Activated CD4-positive, CD25-positive, alpha-beta regulatory T cell treated with anti-CD3 and anti-CD28 coated beads, Interleukin-2, amount 50 U/mL, for 24 hours (primary cell): ENCODE results near the gene PROC.
"Not testable (repeated sequence)": the region's sequence is repeated elsewhere in the genome, so short reads cannot be mapped to it uniquely, and the experiment has no call there.

ENCODE experiments used
- ATAC-seq, 2 donors: fragments of 150-1000 bp; cut with Tn5 transposase; one replicate each; pipeline ENCODE4 v1.10.0; 2021; ENCODE audit warnings: mild to moderate bottlenecking in 1 of 2, moderate library complexity in 1 of 2

The PROC gene

DNA sequence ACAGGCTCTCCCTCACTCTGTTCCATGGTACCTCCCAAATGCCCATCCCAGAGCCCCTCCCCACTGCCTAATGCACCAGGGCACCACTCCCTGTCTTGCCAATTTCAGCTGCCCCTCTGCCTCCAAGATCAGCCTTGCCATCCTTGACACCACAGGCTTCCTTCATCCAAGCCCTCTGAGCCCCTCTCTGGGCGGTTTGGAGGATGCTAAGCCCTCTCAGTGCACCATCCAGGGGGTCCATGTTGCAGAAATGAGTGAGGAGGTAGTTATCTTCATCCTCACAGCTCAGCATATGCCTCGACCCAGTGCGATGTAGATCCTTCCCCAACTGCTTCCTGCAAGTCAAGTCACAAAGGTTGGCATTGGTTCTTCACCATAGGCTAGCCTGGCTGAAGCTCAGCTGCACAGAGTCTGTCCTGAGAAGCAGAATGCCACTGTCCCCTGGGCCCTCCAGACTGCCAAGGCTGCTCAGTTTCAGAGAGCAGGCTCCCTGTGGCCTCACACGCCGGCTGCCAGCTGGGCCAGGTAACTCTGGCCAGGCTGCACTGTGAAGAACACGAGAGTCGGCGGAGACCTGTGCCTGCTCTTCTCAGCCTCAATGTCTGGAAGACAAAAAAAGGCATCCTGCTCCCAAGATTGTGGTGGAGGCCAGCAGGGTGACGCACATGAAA lies 20.5 kb upstream of the PROC start:
- no peak for ATAC-seq

DNA sequence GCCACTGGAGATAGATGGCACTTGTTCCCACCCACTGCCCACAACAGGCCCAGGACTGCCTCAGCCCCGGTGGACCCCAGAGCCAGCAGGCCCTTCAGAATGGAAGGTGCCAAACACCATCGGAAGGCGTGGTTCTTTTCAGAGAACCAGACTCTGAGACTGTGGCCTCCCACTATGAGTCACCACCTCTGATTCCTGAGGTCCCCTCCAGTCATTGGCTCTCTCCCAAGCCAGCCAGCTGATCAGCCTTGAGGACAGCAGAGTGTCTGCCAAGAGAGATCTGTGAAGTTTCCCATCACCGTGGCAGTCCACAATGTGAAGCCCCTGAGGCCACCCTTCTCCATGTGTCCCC lies 20.0 kb upstream of the PROC start:
- ATAC-seq, result peak; percentile 87

DNA sequence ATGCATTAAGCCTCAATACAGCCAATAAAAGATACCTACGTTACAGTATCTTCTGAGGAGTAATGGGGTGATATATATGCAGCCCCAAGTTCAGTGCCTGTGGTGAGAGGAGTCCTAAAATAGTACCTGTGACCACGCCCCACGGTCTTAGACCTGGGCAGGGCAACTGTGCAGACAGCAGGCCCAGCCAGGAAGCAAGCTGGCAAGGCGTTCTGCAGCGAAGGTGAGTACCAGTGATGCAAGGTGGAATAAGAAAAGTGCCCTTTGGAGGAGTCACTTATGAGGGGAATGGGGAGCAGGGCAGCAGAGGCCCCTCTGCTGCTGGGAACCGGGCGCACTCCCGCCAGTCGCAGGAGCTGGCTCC lies 17.7 kb upstream of the PROC start:
- no peak for ATAC-seq

DNA sequence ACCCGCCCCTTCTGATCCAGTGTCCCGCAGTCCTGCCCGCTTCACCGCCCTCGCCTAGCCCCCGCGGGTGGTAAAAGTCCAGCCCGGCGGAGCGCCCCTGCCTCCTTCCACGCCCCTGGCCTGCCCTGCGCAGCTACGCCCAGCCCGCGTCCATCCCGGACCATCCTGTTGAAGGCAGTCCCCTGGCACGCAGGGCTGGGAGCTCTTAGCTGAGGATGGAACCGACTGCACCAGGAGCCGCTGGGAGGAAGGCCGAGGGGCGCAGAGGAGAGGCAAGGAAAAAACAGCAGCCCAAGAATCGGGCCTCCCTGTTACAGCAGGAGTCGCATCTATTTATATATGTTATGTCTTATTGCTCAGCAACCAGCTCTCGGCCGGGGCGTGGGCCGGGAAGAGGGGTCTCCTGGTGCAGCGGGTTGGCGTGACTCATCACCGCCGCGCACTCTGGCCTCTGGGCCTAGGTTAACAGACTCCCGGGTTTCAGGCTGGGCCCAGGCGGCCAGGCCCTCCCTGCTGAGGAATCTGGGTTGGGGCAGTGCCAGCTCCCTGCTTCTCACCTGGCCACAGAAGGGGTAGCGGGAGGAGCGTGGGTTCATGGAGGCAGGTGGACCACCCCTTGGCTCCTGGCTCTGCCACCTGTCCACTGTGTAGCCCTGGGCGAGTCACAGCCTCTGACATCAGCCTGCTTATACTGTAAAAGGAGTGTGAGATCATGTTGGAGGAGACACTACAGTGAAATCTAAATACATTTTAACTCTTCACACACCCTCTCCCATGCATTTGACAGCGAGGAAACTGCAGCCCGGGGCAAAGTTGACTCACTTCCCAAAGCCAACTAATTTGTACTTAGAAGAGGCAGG lies 17.1 kb upstream of the PROC start:
- peak in 1 of 2 donors; percentile 36 for ATAC-seq

DNA sequence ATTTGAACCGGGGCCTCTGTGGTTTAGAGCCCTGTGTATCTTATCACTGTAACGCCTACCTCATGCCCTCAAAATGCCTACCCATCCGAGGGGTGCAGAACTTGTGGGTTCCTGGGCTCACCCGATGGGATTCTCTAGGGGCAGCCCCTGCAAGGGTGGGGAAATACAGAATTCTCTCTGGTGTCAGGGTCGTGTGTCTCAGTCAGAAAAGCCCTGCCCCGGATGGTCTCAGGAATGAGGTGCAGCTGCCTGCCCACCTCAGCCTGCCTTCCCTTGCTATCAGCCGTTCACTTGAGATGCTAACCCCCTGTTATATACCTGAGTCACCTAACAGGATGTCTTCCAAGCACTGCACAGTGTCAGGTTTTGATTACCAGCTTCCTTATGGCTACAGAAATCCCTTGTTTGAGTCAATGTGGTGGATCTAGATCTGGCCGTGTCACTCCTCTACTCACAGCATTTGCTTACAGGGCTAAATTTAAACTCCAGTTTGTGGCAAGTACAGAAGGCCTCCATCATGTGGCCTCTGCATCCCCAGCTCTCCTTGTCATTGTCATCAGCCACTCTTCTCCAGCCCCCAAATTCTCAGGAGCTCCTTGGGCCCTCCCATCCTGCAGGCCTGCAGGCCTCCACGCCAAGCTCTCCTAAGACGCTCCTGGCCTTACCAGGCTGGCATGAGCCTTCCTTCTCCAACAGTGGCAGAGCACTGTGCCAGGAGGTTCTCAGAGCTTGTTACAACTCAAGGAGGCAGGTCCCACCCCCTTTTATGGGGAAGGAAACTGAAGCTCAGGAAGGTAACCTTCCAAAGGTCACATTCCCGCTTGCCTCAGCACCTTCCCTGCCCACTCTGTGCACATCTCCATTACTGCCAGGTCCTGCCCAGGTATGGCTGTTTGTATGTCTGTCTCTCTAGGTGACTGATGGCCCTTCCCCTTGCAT lies 16.2 kb upstream of the PROC start:
- ATAC-seq, result peak; percentile 7 to 51

DNA sequence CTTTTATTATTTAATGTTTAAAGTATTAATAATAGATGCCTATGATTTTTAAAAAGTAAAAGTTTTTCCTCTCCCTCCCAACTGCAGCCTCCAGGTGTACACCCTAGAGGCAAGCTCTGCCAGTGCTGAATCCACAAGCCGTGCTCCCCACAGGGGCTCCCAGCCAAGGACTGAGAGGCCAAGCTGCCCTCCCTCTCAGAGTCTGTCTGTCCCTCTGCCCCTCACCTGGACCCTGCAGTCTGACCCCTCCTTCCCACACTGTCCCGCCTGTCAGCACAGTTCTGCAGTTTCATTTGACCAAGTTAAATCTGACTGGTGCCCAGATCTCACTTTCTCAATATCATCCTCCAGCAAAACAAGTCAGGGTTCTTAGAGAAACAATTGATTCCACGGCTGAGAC lies 14.8 kb upstream of the PROC start:
- no peak for ATAC-seq

DNA sequence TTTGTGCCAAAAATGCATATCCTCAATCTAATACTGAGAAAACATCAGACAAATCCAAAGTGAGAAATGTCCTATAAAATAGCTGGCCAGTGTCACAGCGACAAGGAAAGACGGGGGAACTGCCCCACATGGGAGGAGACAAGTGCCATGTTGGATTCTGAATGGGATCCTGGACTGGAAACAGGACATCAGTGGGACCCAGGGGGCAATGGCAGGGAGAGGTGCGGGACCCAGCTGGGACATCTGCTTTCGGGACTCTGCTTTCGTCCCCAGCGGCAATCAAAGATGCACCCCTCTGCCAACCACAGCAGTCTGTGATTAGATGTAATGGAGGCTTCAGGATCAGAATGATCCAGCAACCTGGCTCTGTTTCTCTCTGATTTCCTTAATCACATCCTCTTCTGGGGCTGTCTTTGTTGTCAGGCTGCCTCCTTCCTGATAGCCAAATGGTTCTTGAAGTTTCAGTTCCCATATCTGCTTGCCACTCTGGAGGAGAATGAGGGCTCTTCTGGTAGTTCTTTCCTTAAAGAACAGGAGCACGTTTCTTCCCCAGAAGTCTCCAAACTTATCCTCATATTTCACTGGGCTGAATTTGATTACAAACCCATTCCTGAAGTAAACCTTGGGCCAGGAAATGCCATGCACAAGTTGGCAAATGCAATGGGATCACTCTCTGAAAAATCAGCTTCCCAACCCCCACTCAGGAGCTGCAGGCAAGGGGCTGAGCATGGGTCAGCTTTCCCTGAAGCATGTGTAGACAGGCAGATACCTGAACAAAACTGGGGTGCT lies 13.6 kb upstream of the PROC start:
- ATAC-seq, result no peak

DNA sequence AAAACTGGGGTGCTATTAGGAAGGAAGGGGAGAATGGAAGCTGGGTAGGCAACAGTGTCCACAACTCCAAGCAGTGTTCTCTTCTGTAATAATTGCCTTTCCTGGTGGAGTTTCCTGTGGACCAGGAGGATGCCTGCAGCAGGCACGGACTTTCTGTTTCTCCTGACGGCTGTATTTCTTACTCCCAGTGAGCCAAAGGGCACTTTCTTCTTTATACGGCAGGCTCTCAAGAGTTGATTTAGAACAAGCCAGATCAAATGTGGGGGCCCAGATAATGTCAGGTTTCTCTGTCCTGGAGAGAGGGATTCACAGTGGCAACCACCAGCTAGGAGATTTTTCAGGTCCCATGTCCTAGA lies 13.0 kb upstream of the PROC start:
- ATAC-seq, result no peak

DNA sequence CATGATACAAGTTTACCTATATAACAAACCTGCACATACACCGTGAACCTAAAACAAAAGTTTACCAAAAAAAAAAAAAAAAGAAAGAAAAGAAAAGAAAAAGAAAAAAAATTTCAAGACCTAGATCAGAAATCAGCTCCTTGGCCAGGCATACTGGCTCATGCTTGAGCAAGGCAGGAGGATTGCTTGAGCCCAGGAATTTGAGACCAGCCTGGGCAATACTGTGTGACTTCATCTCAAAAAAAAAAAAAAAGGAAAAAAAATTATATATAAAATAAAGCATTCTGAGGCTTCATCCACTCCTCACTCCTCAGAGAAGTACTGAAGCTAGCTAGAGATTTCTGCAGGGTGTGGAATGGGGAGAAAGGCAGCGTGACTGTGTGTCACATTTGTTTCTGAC lies 11.8 kb upstream of the PROC start:
- no peak for ATAC-seq

DNA sequence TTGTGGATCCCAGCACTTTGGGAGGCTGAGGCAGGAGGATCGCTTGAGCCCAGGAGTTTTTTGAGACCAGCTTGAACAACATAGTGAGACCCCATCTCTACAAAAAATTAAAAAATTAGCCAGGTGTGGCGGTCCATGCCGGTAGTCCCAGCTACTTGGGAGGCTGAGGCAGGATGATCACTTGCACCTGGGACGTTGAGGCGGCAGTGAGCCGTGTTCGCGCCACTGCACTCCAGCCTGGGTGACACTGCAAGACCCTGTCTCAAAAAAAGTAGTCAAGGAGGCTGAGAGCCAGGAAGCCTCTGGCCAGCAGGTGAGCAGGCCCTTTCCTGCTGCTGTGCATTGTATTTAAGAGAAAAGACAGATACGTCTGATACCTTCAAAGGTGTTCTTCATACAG lies 11.1 kb upstream of the PROC start:
- no peak for ATAC-seq

DNA sequence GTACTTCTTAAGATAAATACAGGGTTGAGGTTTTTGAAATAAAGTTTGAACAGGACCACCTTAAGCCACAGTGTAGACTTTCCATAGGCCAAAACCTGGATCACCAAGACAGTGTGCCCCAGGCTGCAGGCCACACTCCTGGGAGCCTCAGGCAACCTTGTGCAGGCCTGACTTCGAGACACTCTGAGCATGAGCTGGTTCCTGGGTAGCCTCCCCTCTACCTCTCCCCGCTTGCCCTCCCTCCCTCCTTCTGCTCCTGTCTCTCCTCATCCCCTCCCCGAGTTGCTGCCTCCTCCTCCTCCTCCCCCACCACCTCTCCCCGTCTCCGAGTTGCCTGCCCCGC lies 10.6 kb upstream of the PROC start:
- ATAC-seq, result peak; percentile 33 to 46

DNA sequence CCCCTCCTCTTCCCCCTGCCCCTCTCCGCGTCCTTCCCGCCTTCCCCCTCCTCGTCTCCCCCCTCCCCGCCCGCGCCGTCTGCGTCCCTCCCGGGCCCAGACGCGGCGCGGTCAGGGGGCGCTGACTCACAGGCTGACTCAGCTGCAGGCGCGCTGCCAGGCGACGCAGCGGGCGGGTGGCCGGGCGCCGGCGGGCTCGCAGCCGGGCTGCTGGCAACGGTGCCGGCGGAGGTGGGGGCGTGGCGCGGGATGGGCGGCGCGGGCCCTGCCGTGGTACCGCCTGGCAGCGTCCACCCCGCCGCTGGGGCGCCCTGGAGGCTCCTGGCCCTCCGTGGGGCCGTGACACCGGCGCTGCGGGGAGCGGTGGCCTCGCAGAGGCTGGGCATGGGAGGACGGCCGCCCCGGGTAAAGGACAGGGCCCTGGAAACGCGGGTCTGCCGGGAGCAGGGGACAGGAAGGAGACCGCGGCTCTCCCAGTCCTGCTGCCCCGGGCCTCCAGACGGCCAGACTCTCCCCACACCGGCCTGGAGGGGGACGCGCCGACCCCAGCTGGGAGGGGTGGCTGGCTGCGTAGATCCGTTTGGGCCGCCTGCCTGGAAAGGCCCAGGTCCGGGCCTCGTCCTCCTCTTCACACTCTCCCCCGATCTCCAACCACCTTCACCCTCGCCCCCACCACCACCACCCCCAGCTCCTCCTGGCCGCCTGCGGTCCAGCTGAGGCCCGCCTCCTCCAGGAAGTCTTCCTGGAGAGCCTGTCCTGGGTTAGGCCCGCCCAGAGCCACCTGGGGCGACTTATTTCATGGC lies 10.0 kb upstream of the PROC start:
- peak; percentile 90 to 91 for ATAC-seq

DNA sequence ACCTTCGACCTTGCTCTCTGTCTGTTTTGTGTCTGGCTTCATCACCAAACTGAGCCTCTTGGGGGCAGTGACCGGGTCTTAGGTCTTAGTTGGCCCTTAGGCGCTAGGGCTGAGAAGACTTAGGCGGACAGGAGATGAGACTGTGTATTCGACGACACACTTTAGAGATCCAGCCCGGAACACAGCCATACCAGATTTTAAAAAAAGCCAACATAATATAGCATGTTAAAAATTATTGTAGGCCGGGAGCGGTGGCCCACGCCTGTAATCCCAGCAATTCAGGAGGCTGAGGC lies 9.5 kb upstream of the PROC start:
- no peak for ATAC-seq

DNA sequence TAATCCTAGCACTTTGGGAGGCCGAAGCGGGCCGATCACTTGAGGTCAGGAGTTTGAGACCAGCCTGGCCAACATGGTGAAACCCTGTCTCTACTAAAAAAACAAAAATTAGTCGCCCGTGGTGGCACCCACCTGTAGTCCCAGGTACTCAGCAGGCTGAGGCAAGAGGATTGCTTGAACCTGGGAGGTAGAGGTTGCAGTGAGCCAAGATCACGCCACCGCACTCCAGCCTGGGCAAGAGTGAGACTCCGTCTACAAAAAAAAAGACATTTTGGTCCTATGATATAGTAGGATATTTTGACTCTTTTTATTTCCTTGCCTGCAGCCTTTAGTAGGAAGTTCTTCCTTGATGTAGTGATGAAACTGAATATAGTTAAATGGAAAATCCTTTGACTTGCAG lies 8.5 kb upstream of the PROC start:
- not testable (repeated sequence) for ATAC-seq

DNA sequence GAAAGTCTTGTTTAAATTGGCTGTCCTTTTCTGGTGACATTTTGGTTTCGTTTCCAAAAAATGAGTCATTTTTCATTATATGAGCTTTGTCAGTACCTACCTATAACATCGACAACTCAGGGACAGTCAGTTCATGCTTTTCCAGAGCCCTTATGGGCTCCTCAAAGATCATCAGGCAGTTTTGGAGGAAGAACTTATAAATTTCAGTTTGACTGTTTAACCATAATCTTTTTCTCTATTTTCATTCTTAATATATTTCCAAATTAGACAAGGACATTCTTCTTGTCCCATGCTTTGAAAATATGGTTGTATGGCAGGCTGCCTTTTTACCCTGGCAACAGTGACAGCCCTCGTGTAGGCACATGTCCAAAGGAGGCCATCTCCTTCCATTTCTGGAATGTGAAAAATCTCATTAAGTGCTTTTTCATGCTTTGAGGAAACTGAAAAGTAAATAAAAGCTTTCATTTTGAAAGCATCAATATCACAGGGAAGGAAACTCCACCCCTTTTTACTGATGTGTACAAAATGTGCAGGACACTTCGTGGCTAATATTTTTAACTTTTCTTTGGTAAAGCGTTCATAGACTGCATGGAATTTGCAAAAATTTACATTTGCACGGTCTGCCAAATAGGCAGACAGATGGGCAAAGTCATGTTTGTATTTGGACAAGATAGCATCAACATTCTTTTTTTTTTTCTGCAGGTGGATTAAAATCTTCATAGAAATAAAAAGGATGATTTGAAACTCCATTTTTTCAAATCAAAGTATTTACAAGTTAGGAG lies 7.2 kb upstream of the PROC start:
- ATAC-seq, result peak; percentile 63 to 66

DNA sequence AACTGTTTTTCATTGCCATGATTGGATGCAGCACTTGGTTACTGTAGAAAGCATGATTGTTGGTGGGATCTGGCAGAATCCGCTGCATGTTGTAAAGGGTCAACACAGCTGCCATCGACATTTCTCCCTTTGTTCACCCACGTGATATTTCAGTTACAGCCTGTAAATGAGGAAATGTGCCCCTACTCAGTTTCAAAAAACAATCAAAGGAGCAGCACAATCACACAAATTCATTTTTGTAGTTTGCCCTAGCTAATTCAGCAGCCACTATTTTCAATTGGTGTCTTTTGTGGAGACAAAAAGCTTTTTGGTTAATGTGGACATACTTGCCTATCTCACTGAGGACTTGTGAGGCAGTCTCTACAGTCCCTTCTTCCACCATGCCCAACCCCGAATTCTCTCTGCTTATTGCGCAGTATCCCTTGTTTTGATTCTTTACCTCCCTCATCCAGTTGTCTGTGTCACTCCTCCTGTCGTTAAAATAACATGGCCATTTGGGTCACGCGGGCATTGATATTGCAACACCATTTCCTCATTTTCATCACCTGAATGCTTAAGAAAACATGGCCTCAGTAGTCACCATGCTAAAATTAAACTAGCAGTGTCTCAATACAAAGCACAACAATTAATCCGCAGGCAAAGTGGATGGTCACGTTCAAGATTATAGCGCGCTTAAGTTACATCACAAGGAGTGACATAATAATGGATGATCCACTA lies 6.4 kb upstream of the PROC start:
- ATAC-seq, result no peak

DNA sequence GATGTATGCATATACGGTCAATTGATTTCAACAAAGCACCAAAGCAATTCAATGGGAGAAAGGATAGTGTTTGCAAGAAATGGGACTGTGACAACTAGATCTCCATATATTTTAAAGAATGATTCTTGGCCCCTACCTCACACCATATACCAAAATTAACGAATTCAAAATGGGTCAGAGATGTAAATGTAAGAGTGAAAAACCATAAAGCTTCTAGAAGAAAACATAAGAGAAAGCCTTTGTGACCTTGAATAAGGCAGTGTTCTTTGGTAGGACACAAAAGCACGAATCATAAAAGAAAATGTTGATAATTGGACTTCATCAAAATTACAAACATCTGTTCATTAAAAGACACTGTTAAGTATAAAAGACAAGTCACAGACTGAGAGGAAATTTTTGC lies 5.0 kb upstream of the PROC start:
- no peak for ATAC-seq

DNA sequence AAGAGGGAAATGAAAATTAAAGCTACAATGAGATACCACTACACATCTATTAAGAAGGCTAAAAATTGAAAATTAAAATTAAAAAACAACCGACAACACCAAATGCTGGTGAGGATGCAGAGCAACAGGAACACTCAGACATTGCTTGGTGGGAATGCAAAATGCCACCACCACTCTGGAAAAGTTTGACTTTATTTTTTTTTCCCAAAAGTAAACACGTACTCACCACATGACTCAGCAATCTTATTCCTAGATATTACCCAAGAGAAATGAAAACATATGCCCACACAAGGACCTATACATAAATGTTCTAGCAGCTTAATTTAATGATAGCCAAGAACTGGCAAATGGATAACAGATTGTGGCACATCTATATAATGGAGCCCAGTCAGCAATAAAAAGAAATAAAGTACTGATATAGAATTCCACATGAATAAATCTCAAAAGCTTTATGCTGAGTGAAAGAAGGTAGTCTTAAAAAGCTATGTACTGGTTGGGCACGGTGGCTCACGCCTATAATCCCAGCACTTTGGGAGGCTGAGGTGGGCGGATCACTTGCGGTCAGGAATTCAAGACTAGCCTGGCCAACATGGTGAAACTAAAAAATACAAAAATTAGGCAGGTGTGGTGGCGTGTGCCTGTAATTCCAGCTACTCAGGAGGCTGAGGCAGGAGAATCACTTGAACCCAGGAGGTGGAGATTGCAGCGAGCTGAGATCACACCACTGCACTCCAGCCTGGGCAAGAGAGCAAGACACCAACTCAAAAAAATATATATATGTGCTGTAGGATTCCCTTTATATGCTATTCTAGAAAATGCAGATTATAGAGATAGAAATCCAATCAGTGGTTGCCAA lies 4.2 kb upstream of the PROC start:
- no peak for ATAC-seq
